ENCODE data around the gene CYTH2.

The CYTH2 gene

GRCh38 chr19:48481846-48482639 is 12.9 kb downstream of the CYTH2 start (continued):
- TF ChIP-seq ZSCAN30 (tag by site-specific recombination; IDR thresholded peaks at IDR 0.05) (no peak), ZNF629 (tag by site-specific recombination; IDR thresholded peaks at IDR 0.05) (peak; percentile 39; the same call in 1 of the 2 replicates), TCF7L2 (IDR thresholded peaks at IDR 0.05; ENCODE audit: borderline replicate concordance, low read depth, low read length) (no peak), PRDM1 (tag by site-specific recombination; IDR thresholded peaks at IDR 0.05) (no peak), HIC1 (tag by site-specific recombination; IDR thresholded peaks at IDR 0.05) (no peak), BCL11A (tag by site-specific recombination; IDR thresholded peaks at IDR 0.05; ENCODE audit: low read depth) (0 out of 2 replicates have a peak, but pooled peaks have one; percentile 18)

GRCh38 chr19:48483301-48483700 is 14.1 kb downstream of the CYTH2 start:
- Histone ChIP-seq H3K4me3 (ENCODE audit: low read depth, low read length) (no peak overlapping the region), H3K36me3 (ENCODE audit: control insufficient read depth in 2 of 2, insufficient read depth in 1 of 2, low read length in 2 of 2) (peaks cover 15 to 22% of the 10 kb centered on the region in 2 experiments; a peak in 2 of 3 replicates), H3K4me1 (ENCODE audit: control insufficient read depth, insufficient read depth, low read length) (no peaks in the 10 kb centered on the region), H3K27ac (ENCODE audit: extremely low read depth, low read depth, low read length) (no peak overlapping the region), H3K9me3 (ENCODE audit: control insufficient read depth, insufficient read depth, low read depth, low read length) (no peaks in the 10 kb centered on the region)
- TF ChIP-seq ZNF398 (tag by site-specific recombination; IDR thresholded peaks at IDR 0.05) (no peak), ZNF211 (tag by site-specific recombination; IDR thresholded peaks at IDR 0.05; ENCODE audit: low read depth) (no peak), ZNF280D (tag by site-specific recombination; IDR thresholded peaks at IDR 0.05) (no peak), TSHZ1 (tag by site-specific recombination; IDR thresholded peaks at IDR 0.05; ENCODE audit: borderline replicate concordance) (no peak), ZBTB11 (tag by site-specific recombination; conservative IDR thresholded peaks at IDR 0.05; ENCODE audit: low read depth) (no peak), ZSCAN18 (tag by site-specific recombination; IDR thresholded peaks at IDR 0.05) (no peak)
- POLR2A ChIA-PET: interaction anchor here (0.8 kb wide), 1 partner anchor 10 kb away, joined by 3 read pairs; no protein-coding TSS in a partner anchor
- CTCF ChIA-PET: interaction anchor here (0.7 kb wide), 1 partner anchor 211 kb away, joined by 3 read pairs; no protein-coding TSS in a partner anchor

Data from HEK293 (cell line).